ENCODE results near the gene PDCD1LG2.
"Not testable (repeated sequence)": the region's sequence is repeated elsewhere in the genome, so short reads cannot be mapped to it uniquely, and the experiment has no call there.

DNA sequence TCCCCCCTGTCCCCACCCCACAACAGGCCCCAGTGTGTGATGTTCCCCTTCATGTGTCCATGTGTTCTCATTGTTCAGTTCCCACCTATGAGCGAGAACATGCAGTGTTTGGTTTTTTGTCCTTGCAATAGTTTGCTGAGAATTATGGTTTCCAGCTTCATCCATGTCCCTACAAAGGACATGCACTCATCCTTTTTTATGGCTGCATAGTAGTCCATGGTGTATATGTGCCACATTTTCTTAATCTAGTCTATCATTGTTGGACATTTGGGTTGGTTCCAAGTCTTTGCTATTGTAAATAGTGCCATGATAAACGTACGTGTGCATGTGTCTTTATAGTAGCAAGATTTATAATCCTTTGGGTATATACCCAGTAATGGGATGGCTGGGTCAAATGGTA, 15.6 kb upstream of the PDCD1LG2 start:
- TF ChIP-seq, protein P1, sequence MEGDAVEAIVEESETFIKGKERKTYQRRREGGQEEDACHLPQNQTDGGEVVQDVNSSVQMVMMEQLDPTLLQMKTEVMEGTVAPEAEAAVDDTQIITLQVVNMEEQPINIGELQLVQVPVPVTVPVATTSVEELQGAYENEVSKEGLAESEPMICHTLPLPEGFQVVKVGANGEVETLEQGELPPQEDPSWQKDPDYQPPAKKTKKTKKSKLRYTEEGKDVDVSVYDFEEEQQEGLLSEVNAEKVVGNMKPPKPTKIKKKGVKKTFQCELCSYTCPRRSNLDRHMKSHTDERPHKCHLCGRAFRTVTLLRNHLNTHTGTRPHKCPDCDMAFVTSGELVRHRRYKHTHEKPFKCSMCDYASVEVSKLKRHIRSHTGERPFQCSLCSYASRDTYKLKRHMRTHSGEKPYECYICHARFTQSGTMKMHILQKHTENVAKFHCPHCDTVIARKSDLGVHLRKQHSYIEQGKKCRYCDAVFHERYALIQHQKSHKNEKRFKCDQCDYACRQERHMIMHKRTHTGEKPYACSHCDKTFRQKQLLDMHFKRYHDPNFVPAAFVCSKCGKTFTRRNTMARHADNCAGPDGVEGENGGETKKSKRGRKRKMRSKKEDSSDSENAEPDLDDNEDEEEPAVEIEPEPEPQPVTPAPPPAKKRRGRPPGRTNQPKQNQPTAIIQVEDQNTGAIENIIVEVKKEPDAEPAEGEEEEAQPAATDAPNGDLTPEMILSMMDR (IDR thresholded peaks at IDR 0.05; ENCODE audit: low read depth, low read length, poor library complexity, severe bottlenecking), result not testable (repeated sequence)
- not testable (repeated sequence) for TF ChIP-seq EZH2phosphoT487 (IDR thresholded peaks at IDR 0.05; ENCODE audit: borderline replicate concordance, low read length)
